ENCODE measurements around the gene TMEM54.
A peak's percentile ranks its signal among the peaks of the same experiment; 100 is the strongest.

Gene TMEM54

GRCh38 chr1:32900956-32901822, at the start of gene TMEM54:
TSS of gene TMEM54 (minus strand) at chr1:32901389. CDS start at chr1:32901238, 151 bp downstream.
- DNase-seq, result peak in 9 of 56 donors; percentile 17 to 67 (median 38)

- no peak for DNase-seq
Observed at GRCh38 chr1:32949519-32949918, 48.3 kb upstream of the TMEM54 start.

- no peak for DNase-seq
Observed at GRCh38 chr1:32948905-32949304, 47.7 kb upstream of the TMEM54 start.

- DNase-seq, result no peak
Observed at GRCh38 chr1:32948390-32948722, 47.2 kb upstream of the TMEM54 start.

GRCh38 chr1:32947669-32948389, 46.6 kb upstream of the TMEM54 start:
- DNase-seq, result no peak

GRCh38 chr1:32946413-32946812, 45.2 kb upstream of the TMEM54 start:
- no peak for DNase-seq

- DNase-seq, result no peak
Observed at GRCh38 chr1:32944180-32944579, 43.0 kb upstream of the TMEM54 start.

GRCh38 chr1:32939655-32940371, 38.6 kb upstream of the TMEM54 start:
- DNase-seq, result peak in 3 of 56 donors; percentile 10 to 28 (median 16)

GRCh38 chr1:32937061-32937460, 35.9 kb upstream of the TMEM54 start:
- DNase-seq, result no peak

GRCh38 chr1:32934535-32934934, 33.3 kb upstream of the TMEM54 start:
- DNase-seq, result no peak

GRCh38 chr1:32933742-32934322, 32.6 kb upstream of the TMEM54 start:
- DNase-seq, result no peak

GRCh38 chr1:32931760-32932159, 30.6 kb upstream of the TMEM54 start:
- DNase-seq, result no peak

- no peak for DNase-seq
Observed at GRCh38 chr1:32929366-32929765, 28.2 kb upstream of the TMEM54 start.

GRCh38 chr1:32928715-32929114, 27.5 kb upstream of the TMEM54 start:
- DNase-seq, result no peak

GRCh38 chr1:32928285-32928684, 27.1 kb upstream of the TMEM54 start:
- DNase-seq, result no peak

- DNase-seq, result no peak
Observed at GRCh38 chr1:32927441-32927840, 26.3 kb upstream of the TMEM54 start.

GRCh38 chr1:32926562-32926961, 25.4 kb upstream of the TMEM54 start:
- no peak for DNase-seq

- DNase-seq, result no peak
Observed at GRCh38 chr1:32925403-32926162, 24.4 kb upstream of the TMEM54 start.

GRCh38 chr1:32924881-32925344, 23.7 kb upstream of the TMEM54 start:
- no peak for DNase-seq

- DNase-seq, result peak in 1 of 56 donors; percentile 26
Observed at GRCh38 chr1:32920833-32921232, 19.6 kb upstream of the TMEM54 start.
